ENCODE results near the gene GNB2. TPM values are rescaled to one million over a fixed set of nuclear protein-coding genes. Genes with fewer than 3 reads are reported as not detected.

The GNB2 gene
- total and polyA plus RNA-seq, 8 donors: 52.9 to 290 (median 161) TPM

GRCh38 chr7:100705320-100705752 lies 31.8 kb downstream of the GNB2 start:
- 0% methylated on average over 6 to 25 of the region's 25 CpGs for WGBS, 5 donors
- peaks cover 0 to 8% (median 5%) of the 10 kb centered on the region in 4 donors for H3K36me3 ChIP-seq
- TF ChIP-seq POLR2AphosphoS5 (IDR thresholded peaks at IDR 0.05): peak in 1 of 3 donors; percentile 28
- TF ChIP-seq EP300 (IDR thresholded peaks at IDR 0.05): no peak
- TF ChIP-seq, protein P1, sequence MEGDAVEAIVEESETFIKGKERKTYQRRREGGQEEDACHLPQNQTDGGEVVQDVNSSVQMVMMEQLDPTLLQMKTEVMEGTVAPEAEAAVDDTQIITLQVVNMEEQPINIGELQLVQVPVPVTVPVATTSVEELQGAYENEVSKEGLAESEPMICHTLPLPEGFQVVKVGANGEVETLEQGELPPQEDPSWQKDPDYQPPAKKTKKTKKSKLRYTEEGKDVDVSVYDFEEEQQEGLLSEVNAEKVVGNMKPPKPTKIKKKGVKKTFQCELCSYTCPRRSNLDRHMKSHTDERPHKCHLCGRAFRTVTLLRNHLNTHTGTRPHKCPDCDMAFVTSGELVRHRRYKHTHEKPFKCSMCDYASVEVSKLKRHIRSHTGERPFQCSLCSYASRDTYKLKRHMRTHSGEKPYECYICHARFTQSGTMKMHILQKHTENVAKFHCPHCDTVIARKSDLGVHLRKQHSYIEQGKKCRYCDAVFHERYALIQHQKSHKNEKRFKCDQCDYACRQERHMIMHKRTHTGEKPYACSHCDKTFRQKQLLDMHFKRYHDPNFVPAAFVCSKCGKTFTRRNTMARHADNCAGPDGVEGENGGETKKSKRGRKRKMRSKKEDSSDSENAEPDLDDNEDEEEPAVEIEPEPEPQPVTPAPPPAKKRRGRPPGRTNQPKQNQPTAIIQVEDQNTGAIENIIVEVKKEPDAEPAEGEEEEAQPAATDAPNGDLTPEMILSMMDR (IDR thresholded peaks at IDR 0.05): peak in 5 of 7 experiments; percentile 83 to 92 (median 88)
- TF ChIP-seq POLR2A (IDR thresholded peaks at IDR 0.05): peak in 1 of 4 donors; percentile 15
- DNase-seq: peak; percentile 76 to 93
- peaks cover 13 to 29% (median 28%) of the 10 kb centered on the region in 4 donors for H3K4me1 ChIP-seq
- H3K27me3 ChIP-seq: no peaks in the 10 kb centered on the region
- H3K27ac ChIP-seq: peak overlapping the region; percentile 91 to 97 (median 92)
- peak overlapping the region; percentile 75 to 90 (median 84) for H3K4me3 ChIP-seq
- intact Hi-C loops (cut with DNase I; ENCODE audit: low total_unique reads): loop anchor here (10.0 kb wide), 1 partner anchor 149 kb away; the partner anchor contains the start of gene SLC12A9
- no peaks in the 10 kb centered on the region for H3K9me3 ChIP-seq

- H3K4me1 ChIP-seq: peaks cover 13 to 29% (median 28%) of the 10 kb centered on the region in 4 donors
- H3K27me3 ChIP-seq: no peaks in the 10 kb centered on the region
- TF ChIP-seq EP300 (IDR thresholded peaks at IDR 0.05) (no peak), POLR2AphosphoS5 (IDR thresholded peaks at IDR 0.05) (peak; percentile 75 to 97 (median 76)), POLR2A (IDR thresholded peaks at IDR 0.05) (no peak)
- TF ChIP-seq, protein P1 (IDR thresholded peaks at IDR 0.05): no peak
- 0 to 1% (median 0%) methylated on average over 73 to 86 of the region's 86 CpGs for WGBS, 5 donors
- peak; percentile 100 for DNase-seq
- H3K27ac ChIP-seq: peak within 1 kb of the TSS; percentile 91 to 97 (median 92)
- H3K9me3 ChIP-seq: no peaks in the 10 kb centered on the region
- H3K4me3 ChIP-seq: peak within 1 kb of the TSS; percentile 75 to 90 (median 84)
- peaks cover 0 to 8% (median 5%) of the 10 kb centered on the region in 4 donors for H3K36me3 ChIP-seq
- intact Hi-C loops (cut with DNase I; ENCODE audit: low total_unique reads): loop anchor here (10.0 kb wide), 1 partner anchor 149 kb away; the partner anchor contains the start of gene SLC12A9
These were observed 32.5 kb downstream of the GNB2 start, which contains the start of gene POP7 for GRCh38 chr7:100705753-100706671. TSS of gene POP7 (plus strand) at chr7:100706121. CDS start at chr7:100706831, 710 bp downstream.

DNA sequence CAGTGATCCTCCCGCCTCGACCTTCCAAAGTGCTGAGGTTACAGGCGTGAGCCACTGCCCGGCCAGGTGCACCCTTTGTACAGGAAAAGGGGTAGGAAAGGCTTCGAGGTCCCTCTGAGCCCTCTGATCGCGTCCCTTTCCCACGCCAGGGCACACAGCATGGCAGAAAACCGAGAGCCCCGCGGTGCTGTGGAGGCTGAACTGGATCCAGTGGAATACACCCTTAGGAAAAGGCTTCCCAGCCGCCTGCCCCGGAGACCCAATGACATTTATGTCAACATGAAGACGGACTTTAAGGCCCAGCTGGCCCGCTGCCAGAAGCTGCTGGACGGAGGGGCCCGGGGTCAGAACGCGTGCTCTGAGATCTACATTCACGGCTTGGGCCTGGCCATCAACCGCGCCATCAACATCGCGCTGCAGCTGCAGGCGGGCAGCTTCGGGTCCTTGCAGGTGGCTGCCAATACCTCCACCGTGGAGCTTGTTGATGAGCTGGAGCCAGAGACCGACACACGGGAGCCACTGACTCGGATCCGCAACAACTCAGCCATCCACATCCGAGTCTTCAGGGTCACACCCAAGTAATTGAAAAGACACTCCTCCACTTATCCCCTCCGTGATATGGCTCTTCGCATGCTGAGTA lies 33.3 kb downstream of the GNB2 start:
- peak; percentile 36 to 61 for DNase-seq
- Histone ChIP-seq H3K36me3 (peaks cover 0 to 8% (median 5%) of the 10 kb centered on the region in 4 donors), H3K9me3 (no peaks in the 10 kb centered on the region), H3K27ac (peak overlapping the region in 4 of 5 donors; percentile 92 to 97 (median 94)), H3K4me3 (peak overlapping the region; percentile 75 to 90 (median 84)), H3K27me3 (no peaks in the 10 kb centered on the region), H3K4me1 (peaks cover 13 to 29% (median 28%) of the 10 kb centered on the region in 4 donors)
- WGBS, 5 donors: 6 to 30% (median 22%) methylated on average over 7 to 34 of the region's 34 CpGs
- intact Hi-C loops (cut with DNase I; ENCODE audit: low total_unique reads): loop anchor here (10.0 kb wide), 1 partner anchor 148 kb away; the partner anchor contains the start of gene SLC12A9
- TF ChIP-seq EP300 (IDR thresholded peaks at IDR 0.05): no peak

DNA sequence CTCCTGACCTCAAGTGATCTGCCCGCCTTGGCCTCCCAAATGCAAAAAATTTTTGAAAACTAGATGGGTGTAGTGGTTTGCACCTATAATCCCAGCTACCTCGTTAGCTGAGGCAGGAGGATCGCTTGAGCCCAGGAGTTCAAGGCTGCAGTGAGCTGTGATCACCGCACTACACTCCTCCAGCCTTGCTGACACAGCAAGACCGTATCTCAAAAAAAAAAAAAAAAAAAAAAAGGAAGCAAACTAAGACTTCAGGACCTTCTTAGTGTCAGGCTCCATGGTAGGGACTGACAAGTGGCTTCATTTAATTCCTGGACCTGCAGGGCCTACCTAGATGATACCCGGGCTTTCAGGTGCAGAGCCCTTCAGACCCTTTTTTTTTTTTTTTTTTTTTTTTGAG lies 34.9 kb downstream of the GNB2 start:
- 89 to 94% (median 90%) methylated on average over 6 of the region's 6 CpGs for WGBS, 5 donors
- TF ChIP-seq POLR2A (IDR thresholded peaks at IDR 0.05): no peak
- TF ChIP-seq POLR2AphosphoS5 (IDR thresholded peaks at IDR 0.05): no peak
- no peak for TF ChIP-seq EP300 (IDR thresholded peaks at IDR 0.05)
- TF ChIP-seq, protein P1 (IDR thresholded peaks at IDR 0.05): no peak
- no peak overlapping the region for H3K4me3 ChIP-seq
- DNase-seq: no peak
- H3K9me3 ChIP-seq: no peaks in the 10 kb centered on the region
- peaks cover 0 to 8% (median 5%) of the 10 kb centered on the region in 4 donors for H3K36me3 ChIP-seq
- no peaks in the 10 kb centered on the region for H3K27me3 ChIP-seq
- intact Hi-C loops (cut with DNase I; ENCODE audit: low total_unique reads): loop anchor here (10.0 kb wide), 1 partner anchor 146 kb away; the partner anchor contains the start of gene SLC12A9
- H3K4me1 ChIP-seq: peaks cover 13 to 29% (median 28%) of the 10 kb centered on the region in 4 donors
- no peak overlapping the region for H3K27ac ChIP-seq

All from stomach (tissue), 9 donors.